ENCODE data around the gene GPC5.

DNA sequence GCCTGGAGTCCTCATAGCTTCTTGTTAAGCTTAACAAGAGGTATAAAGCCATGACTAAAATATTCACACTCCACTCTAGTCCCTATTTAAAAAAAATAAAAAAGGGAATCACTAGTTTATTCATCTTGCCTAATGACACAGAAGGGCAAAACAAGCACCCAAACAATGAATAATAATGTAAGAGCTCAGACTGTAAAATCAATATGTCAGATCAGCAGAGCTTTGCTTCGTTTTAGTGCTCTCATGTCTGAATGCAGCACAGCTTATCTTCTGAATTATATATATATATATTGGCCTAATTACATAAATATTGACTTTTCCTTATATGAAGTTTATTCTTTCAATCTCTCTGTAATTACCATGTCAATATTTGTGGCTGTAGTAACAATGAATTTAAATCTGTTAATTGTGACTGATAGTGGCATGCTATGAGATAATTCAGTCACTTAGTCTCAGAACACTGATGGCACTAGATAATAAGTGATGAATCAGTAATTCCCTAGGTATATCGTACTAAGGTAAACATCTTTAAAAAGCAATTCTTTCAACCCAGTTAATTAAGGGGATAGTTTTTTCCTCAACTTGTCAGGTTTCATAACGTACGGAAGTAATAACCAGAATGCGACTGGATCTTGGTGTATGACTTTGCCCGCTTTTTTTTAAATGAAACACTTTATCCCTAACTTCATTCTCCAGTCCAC lies 1466.3 kb downstream of the GPC5 start:
- TF ChIP-seq, protein P1, sequence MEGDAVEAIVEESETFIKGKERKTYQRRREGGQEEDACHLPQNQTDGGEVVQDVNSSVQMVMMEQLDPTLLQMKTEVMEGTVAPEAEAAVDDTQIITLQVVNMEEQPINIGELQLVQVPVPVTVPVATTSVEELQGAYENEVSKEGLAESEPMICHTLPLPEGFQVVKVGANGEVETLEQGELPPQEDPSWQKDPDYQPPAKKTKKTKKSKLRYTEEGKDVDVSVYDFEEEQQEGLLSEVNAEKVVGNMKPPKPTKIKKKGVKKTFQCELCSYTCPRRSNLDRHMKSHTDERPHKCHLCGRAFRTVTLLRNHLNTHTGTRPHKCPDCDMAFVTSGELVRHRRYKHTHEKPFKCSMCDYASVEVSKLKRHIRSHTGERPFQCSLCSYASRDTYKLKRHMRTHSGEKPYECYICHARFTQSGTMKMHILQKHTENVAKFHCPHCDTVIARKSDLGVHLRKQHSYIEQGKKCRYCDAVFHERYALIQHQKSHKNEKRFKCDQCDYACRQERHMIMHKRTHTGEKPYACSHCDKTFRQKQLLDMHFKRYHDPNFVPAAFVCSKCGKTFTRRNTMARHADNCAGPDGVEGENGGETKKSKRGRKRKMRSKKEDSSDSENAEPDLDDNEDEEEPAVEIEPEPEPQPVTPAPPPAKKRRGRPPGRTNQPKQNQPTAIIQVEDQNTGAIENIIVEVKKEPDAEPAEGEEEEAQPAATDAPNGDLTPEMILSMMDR (conservative IDR thresholded peaks at IDR 0.05; ENCODE audit: low read depth, low read length), result no peak
- TF ChIP-seq EZH2 (IDR thresholded peaks at IDR 0.05; ENCODE audit: borderline replicate concordance, low read depth, low read length, poor library complexity, severe bottlenecking), result no peak

All from A673 (cell line).